IMR-90 (cell line): ENCODE data around the gene KCTD8. TPM values are rescaled to one million over a fixed set of nuclear protein-coding genes. Genes with fewer than 3 reads are reported as not detected.

Experiments
- ATAC-seq: fragments of 200-7000 bp; cut with Tn5 transposase; 2 replicates; pipeline ENCODE4 v1.9.1; 2020; ENCODE audit warnings: low read depth, mild to moderate bottlenecking, moderate library complexity
- BruUV-seq: library from RNA; stranded (reverse); fragments of 400-500 nt; replicated peaks from 2 replicates; lab custom pipeline; 2021; lab: Mats Ljungman, UMichigan
- CTCF ChIA-PET: fragments of 300-600 bp; formaldehyde crosslinking; extraction: SDS; loops from one replicate; lab custom pipeline; 2021; ENCODE audit warnings: antibody characterized with exemption; lab: Yijun Ruan, JAX
- POLR2A ChIA-PET: fragments of 300-600 bp; sonication (Branson Sonifier 250); formaldehyde crosslinking; loops from one replicate; lab custom pipeline; 2022; ENCODE audit warnings: antibody characterized with exemption; ENCODE audit not compliant: unreplicated experiment; lab: Charles Lee
- DNase-seq: peaks from one replicate; pipeline ENCODE4 v3.0.0; 2013
- H2AFZ ChIP-seq: replicated peaks from 2 replicates; pipeline ENCODE3; 2013; ENCODE audit warnings: low read length, mild to moderate bottlenecking; ENCODE audit not compliant: poor library complexity
- H2AK5ac ChIP-seq: 2 replicates; pipeline ENCODE4 v1.6.1; 2013; ENCODE audit warnings: low read depth, low read length, inconsistent platforms
- H2AK9ac ChIP-seq: replicated peaks from 2 replicates; pipeline ENCODE3; 2013; ENCODE audit warnings: mild to moderate bottlenecking, low read depth, low read length, moderate library complexity; ENCODE audit not compliant: poor library complexity
- H2BK120ac ChIP-seq: 2 replicates; pipeline ENCODE4 v1.6.1; 2013; ENCODE audit warnings: low read depth, low read length, inconsistent platforms
- H2BK15ac ChIP-seq: 3 replicates; pipeline ENCODE4 v1.6.1; 2013; ENCODE audit warnings: low read depth, low read length, inconsistent platforms
- H2BK20ac ChIP-seq: 2 replicates; pipeline ENCODE4 v1.6.1; 2013; ENCODE audit warnings: low read depth, mild to moderate bottlenecking, inconsistent platforms, low read length, moderate library complexity
- H2BK5ac ChIP-seq: 2 replicates; pipeline ENCODE4 v1.6.1; 2013; ENCODE audit warnings: mild to moderate bottlenecking, low read depth, low read length, inconsistent platforms; ENCODE audit not compliant: poor library complexity, severe bottlenecking
- H3K14ac ChIP-seq: replicated peaks from 2 replicates; pipeline ENCODE4 v1.6.1; 2013; ENCODE audit warnings: low read depth, low read length, inconsistent platforms
- H3K18ac ChIP-seq: 2 replicates; pipeline ENCODE4 v1.6.1; 2013; ENCODE audit warnings: low read depth, low read length, control low read depth
- H3K23ac ChIP-seq: 2 replicates; pipeline ENCODE4 v1.6.1; 2013; ENCODE audit warnings: low read depth, low read length, inconsistent platforms
- H3K27ac ChIP-seq: 2 replicates; pipeline ENCODE4 v1.5.1; 2013; ENCODE audit warnings: mild to moderate bottlenecking, control low read depth, low read length; ENCODE audit not compliant: insufficient read depth
- H3K27me3 ChIP-seq: 2 replicates; pipeline ENCODE4 v1.6.1; 2013; ENCODE audit warnings: low read length; ENCODE audit not compliant: control insufficient read depth, insufficient read depth
- H3K36me3 ChIP-seq: 2 replicates; pipeline ENCODE4 v1.6.1; 2013; ENCODE audit warnings: low read length, mixed read lengths; ENCODE audit not compliant: control insufficient read depth, insufficient read depth
- H3K4ac ChIP-seq: 2 replicates; pipeline ENCODE4 v1.6.1; 2013; ENCODE audit warnings: low read depth, low read length, inconsistent platforms
- H3K4me1 ChIP-seq: 2 replicates; pipeline ENCODE4 v1.6.1; 2013; ENCODE audit warnings: low read length, mixed read lengths; ENCODE audit not compliant: control insufficient read depth, insufficient read depth
- H3K4me2 ChIP-seq: 2 replicates; pipeline ENCODE4 v1.6.1; 2013; ENCODE audit warnings: low read depth, mild to moderate bottlenecking, control low read depth, low read length, moderate library complexity
- H3K4me3 ChIP-seq: 2 replicates; pipeline ENCODE4 v1.5.1; 2013; ENCODE audit warnings: low read depth, mild to moderate bottlenecking, control low read depth, low read length, moderate library complexity; ENCODE audit not compliant: insufficient read depth
- H3K56ac ChIP-seq: 2 replicates; pipeline ENCODE4 v1.6.1; 2013; ENCODE audit warnings: low read length, inconsistent platforms; ENCODE audit not compliant: insufficient read depth; ENCODE audit errors: extremely low read depth
- H3K79me1 ChIP-seq, 2 experiments: 2 replicates each; pipeline ENCODE4 v1.6.1; 2013; ENCODE audit warnings: low read length in 2 of 2, inconsistent platforms in 1 of 2, low read depth in 1 of 2
- H3K9ac ChIP-seq: 2 replicates; pipeline ENCODE4 v1.6.1; 2013; ENCODE audit warnings: low read depth, low read length, control low read depth
- H3K9me1 ChIP-seq: 2 replicates; pipeline ENCODE4 v1.6.1; 2013; ENCODE audit warnings: low read length, inconsistent platforms; ENCODE audit not compliant: insufficient read depth
- H3K9me3 ChIP-seq: 2 replicates; pipeline ENCODE4 v1.6.1; 2013; ENCODE audit warnings: low read length; ENCODE audit not compliant: control insufficient read depth, insufficient read depth
- H4K20me1 ChIP-seq: 2 replicates; pipeline ENCODE4 v1.6.1; 2013; ENCODE audit warnings: low read length, inconsistent platforms; ENCODE audit not compliant: insufficient read depth
- H4K5ac ChIP-seq: 2 replicates; pipeline ENCODE4 v1.6.1; 2013; ENCODE audit warnings: mild to moderate bottlenecking, low read depth, low read length, control low read depth
- H4K8ac ChIP-seq, 2 experiments: 2 replicates each; pipeline ENCODE4 v1.6.1; 2013; ENCODE audit warnings: low read depth in 2 of 2, low read length in 2 of 2, control low read depth in 1 of 2, inconsistent platforms in 1 of 2
- H4K91ac ChIP-seq: 2 replicates; pipeline ENCODE4 v1.6.1; 2013; ENCODE audit warnings: low read depth, low read length, inconsistent platforms; ENCODE audit not compliant: insufficient read depth
- BHLHE40 ChIP-seq: fragments of 150-350 bp; IDR thresholded peaks from 2 replicates; pipeline ENCODE4 v1.6.1; 2016; ENCODE audit warnings: mild to moderate bottlenecking, low read depth, low read length
- CEBPB ChIP-seq: IDR thresholded peaks from 2 replicates; pipeline ENCODE4 v1.6.1; 2012; ENCODE audit warnings: low read depth, low read length, improper control_type of control experiment
- CHD1 ChIP-seq: IDR thresholded peaks from 2 replicates; pipeline ENCODE4 v1.6.1; 2012; ENCODE audit warnings: low read depth, low read length, improper control_type of control experiment
- MAFK ChIP-seq: IDR thresholded peaks from 2 replicates; pipeline ENCODE4 v1.6.1; 2012; ENCODE audit warnings: low read depth, low read length, improper control_type of control experiment
- MAZ ChIP-seq: IDR thresholded peaks from 2 replicates; pipeline ENCODE4 v1.6.1; 2012; ENCODE audit warnings: low read depth, mild to moderate bottlenecking, low read length, improper control_type of control experiment, moderate library complexity, borderline replicate concordance
- MXI1 ChIP-seq: IDR thresholded peaks from 2 replicates; pipeline ENCODE4 v1.6.1; 2012; ENCODE audit warnings: low read depth, mild to moderate bottlenecking, low read length, moderate library complexity, borderline replicate concordance
- NFE2L2 ChIP-seq: fragments of 150-350 bp; IDR thresholded peaks from 2 replicates; pipeline ENCODE4 v1.6.1; 2016; ENCODE audit warnings: low read depth, mild to moderate bottlenecking, low read length
- POLR2A ChIP-seq: IDR thresholded peaks from 2 replicates; pipeline ENCODE4 v1.6.1; 2012; ENCODE audit warnings: mild to moderate bottlenecking, low read depth, low read length
- SMC3 ChIP-seq: fragments of 150-350 bp; IDR thresholded peaks from 2 replicates; pipeline ENCODE4 v1.6.1; 2016; ENCODE audit warnings: low read depth, mild to moderate bottlenecking, antibody characterized with exemption, low read length, moderate library complexity
- USF2 ChIP-seq: fragments of 150-350 bp; IDR thresholded peaks from 2 replicates; pipeline ENCODE4 v1.6.1; 2017; ENCODE audit warnings: mild to moderate bottlenecking, antibody characterized with exemption, low read length, low read depth
- WGBS, 2 experiments: methylation state at CpG; one replicate each; pipeline versions ENCODE4 v1.1.5 to v1.1.7; 2013; ENCODE audit warnings: missing lambda C conversion rate in 2 of 2; ENCODE audit not compliant: insufficient read length in 1 of 2; ENCODE audit errors: extremely low coverage in 2 of 2; 5-methylcytosine and 5-hydroxymethylcytosine counted together
- dilution Hi-C: fragments of 300-500 bp; cut with HindIII; formaldehyde crosslinking; loops from one replicate; pipeline ENCODE4 v1.14.3; 2018; ENCODE audit warnings: low sequenced_read_pairs; ENCODE audit not compliant: unreplicated experiment
- in situ Hi-C: fragments of 300-500 bp; cut with MboI; formaldehyde crosslinking; loops from 3 replicates; pipeline ENCODE4 v1.14.3; 2019; ENCODE audit warnings: low sequenced_read_pairs, inconsistent platforms, mixed read lengths
- intact Hi-C: fragments of 100-400 bp; cut with micrococcal nuclease; formaldehyde crosslinking; loops from 2 replicates; pipeline ENCODE4 v1.10.0; 2022
- polyA plus RNA-seq, 3 experiments: library from polyadenylated mRNA; depleted of rRNA; stranded (reverse); fragments of >200 nt; gene quantifications; 2 replicates each; pipeline ENCODE4 v1.2.3, GENCODE V29; 2012; ENCODE audit warnings: low replicate concordance in 1 of 3
- total RNA-seq: library from RNA; depleted of rRNA; stranded (reverse); fragments of >200 nt; gene quantifications from 2 replicates; pipeline ENCODE4 v1.2.3, GENCODE V29; 2012
- TF ChIP-seq, protein P1 (sequence below): fragments of 150-350 bp; IDR thresholded peaks from 2 replicates; pipeline ENCODE4 v1.6.1; 2016; ENCODE audit warnings: low read depth, mild to moderate bottlenecking, low read length, moderate library complexity, borderline replicate concordance
- TF ChIP-seq, protein P2 (sequence below): conservative IDR thresholded peaks from 2 replicates; pipeline ENCODE4 v1.5.1; 2012; ENCODE audit warnings: mild to moderate bottlenecking, low read depth, low read length, improper control_type of control experiment

Gene KCTD8
- total and polyA plus RNA-seq, 2 of the 4 experiments (the other 2 are of a cell fraction), result 0.03 TPM; not detected in 1

- intact Hi-C loops, result no loop called here
- no peaks in the 10 kb centered on the region for H3K79me1 ChIP-seq
These were observed 298.5 kb downstream of the KCTD8 start for GRCh38 chr4:44150091-44150576.

More at GRCh38 chr4:44150091-44150576, 298.5 kb downstream of the KCTD8 start:
- Histone ChIP-seq H2BK120ac (no peak overlapping the region), H2AFZ (no peak overlapping the region), H3K9me1 (no peaks in the 10 kb centered on the region), H3K4me1 (no peaks in the 10 kb centered on the region), H2AK9ac (no peak overlapping the region), H3K4me3 (no peak overlapping the region), H4K5ac (no peak overlapping the region), H2BK15ac (no peak overlapping the region), H3K36me3 (no peaks in the 10 kb centered on the region), H3K9me3 (peaks cover 2% of the 10 kb centered on the region; the same call in 1 of the 2 replicates), H3K4me2 (peak overlapping the region; percentile 41; the same call in 1 of the 2 replicates), H4K20me1 (no peaks in the 10 kb centered on the region), H4K91ac (no peak overlapping the region), H2AK5ac (no peak overlapping the region), H3K9ac (no peak overlapping the region), H4K8ac (no peak overlapping the region), H2BK20ac (no peak overlapping the region), H2BK5ac (no peak overlapping the region), H3K4ac (no peak overlapping the region; the same call in 1 of the 2 replicates), H3K27me3 (no peaks in the 10 kb centered on the region), H3K56ac (no peak overlapping the region), H3K27ac (no peak overlapping the region), H3K14ac (no peak overlapping the region), H3K18ac (no peak overlapping the region), H3K23ac (no peak overlapping the region)
- WGBS, 2 experiments, result no CpG with 5 or more reads among the region's 3 CpGs
- CTCF ChIA-PET, result no interaction called here
- DNase-seq, result peak; percentile 66
- in situ Hi-C loops, result no loop called here
- TF ChIP-seq, protein P1, sequence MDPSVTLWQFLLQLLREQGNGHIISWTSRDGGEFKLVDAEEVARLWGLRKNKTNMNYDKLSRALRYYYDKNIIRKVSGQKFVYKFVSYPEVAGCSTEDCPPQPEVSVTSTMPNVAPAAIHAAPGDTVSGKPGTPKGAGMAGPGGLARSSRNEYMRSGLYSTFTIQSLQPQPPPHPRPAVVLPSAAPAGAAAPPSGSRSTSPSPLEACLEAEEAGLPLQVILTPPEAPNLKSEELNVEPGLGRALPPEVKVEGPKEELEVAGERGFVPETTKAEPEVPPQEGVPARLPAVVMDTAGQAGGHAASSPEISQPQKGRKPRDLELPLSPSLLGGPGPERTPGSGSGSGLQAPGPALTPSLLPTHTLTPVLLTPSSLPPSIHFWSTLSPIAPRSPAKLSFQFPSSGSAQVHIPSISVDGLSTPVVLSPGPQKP, result no peak
- TF ChIP-seq USF2 (no peak), NFE2L2 (no peak), CEBPB (no peak), BHLHE40 (no peak), CHD1 (no peak), POLR2A (no peak), SMC3 (no peak), MAFK (no peak), MAZ (no peak), MXI1 (no peak)
- TF ChIP-seq, protein P2, sequence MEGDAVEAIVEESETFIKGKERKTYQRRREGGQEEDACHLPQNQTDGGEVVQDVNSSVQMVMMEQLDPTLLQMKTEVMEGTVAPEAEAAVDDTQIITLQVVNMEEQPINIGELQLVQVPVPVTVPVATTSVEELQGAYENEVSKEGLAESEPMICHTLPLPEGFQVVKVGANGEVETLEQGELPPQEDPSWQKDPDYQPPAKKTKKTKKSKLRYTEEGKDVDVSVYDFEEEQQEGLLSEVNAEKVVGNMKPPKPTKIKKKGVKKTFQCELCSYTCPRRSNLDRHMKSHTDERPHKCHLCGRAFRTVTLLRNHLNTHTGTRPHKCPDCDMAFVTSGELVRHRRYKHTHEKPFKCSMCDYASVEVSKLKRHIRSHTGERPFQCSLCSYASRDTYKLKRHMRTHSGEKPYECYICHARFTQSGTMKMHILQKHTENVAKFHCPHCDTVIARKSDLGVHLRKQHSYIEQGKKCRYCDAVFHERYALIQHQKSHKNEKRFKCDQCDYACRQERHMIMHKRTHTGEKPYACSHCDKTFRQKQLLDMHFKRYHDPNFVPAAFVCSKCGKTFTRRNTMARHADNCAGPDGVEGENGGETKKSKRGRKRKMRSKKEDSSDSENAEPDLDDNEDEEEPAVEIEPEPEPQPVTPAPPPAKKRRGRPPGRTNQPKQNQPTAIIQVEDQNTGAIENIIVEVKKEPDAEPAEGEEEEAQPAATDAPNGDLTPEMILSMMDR, result no peak
- BruUV-seq, result no TSS peak
- POLR2A ChIA-PET, result no interaction called here
- no peak for ATAC-seq
- dilution Hi-C loops, result no loop called here
